ENCODE data around the gene NEURL1B. TPM values are rescaled to one million over a fixed set of nuclear protein-coding genes. Genes with fewer than 3 reads are reported as not detected.

The NEURL1B gene
- total and polyA plus RNA-seq, 2 donors (not counting 1 experiment from before 2014, with no cell fraction given): 0.06 to 0.17 TPM

DNA sequence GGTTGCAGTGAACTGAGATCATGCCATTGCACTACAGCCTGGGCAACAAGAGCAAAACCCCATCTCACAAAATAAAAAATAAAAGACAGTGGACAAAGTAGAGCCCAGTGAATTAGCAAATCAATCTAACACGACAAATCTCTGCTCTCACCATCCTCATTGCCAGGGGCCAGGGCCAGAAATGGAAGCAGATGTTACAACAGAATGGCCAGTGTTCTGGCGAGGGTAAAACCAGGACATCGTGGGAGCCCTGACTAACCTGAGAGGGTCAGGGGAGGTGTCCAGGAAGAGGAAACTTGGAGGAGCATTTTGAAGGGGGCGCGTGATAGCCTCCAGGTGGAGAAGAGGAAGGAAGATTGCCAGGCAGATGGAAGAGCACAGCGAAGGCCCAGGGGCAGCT lies 58.4 kb downstream of the NEURL1B start:
- POLR2A ChIA-PET: no interaction called here
- CTCF ChIA-PET: interaction anchor here (1.7 to 4.2 kb wide), 3 partner anchors 12 to 238 kb away, joined by 5 to 53 read pairs (median 10); no protein-coding TSS in a partner anchor

DNA sequence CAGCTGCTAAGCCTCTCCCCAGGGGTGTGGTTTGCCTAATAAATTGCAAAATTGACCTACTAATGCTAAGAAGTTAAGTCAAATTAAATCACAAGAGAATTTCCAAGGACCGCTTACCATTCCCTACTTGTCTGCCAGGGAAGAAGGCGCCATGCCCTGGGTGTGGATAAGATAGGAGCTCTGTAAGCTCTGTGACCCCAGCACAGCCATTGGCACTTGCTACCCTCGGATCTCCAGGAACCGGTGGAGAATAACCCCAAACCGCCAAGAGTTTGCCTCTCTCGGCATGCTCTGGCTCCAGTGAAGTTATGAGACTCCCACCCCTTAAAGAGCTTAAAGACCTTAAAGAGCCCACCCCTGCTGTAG lies 58.9 kb downstream of the NEURL1B start:
- POLR2A ChIA-PET: no interaction called here
- ATAC-seq (ENCODE audit: low read depth): no peak

More for the DNA sequence above, 58.4 kb downstream of the NEURL1B start:
- Mint-ChIP-seq H3K27ac (no peak overlapping the region), H3K4me1 (peaks cover 19% of the 10 kb centered on the region), H3K27me3 (peaks cover 37% of the 10 kb centered on the region), H3K9me3 (ENCODE audit: insufficient read depth) (no peaks in the 10 kb centered on the region), H3K4me3 (no peak overlapping the region)
- Histone ChIP-seq H3K9ac (ENCODE audit: low read length) (no peak overlapping the region), H2AFZ (ENCODE audit: insufficient read depth, low read depth, low read length, poor library complexity, severe bottlenecking) (no peak overlapping the region), H3K4me2 (replicated peaks; ENCODE audit: low read depth, low read length, poor library complexity, severe bottlenecking) (no peak overlapping the region), H3K36me3 (replicated peaks in 1 of 2; ENCODE audit: control extremely low read depth in 1 of 2, control insufficient read depth in 1 of 2, extremely low read depth in 1 of 2, insufficient read depth in 2 of 2, low read length in 1 of 2) (no peaks in the 10 kb centered on the region), H4K20me1 (ENCODE audit: control insufficient read depth, insufficient read depth, low read length, poor library complexity, severe bottlenecking) (no peaks in the 10 kb centered on the region), H3K4me1 (ENCODE audit: control insufficient read depth in 2 of 2, insufficient read depth in 2 of 2, low read length in 2 of 2) (peaks cover 13 to 23% of the 10 kb centered on the region in 2 donors), H3K9me3 (ENCODE audit: control extremely low read depth in 1 of 3, control insufficient read depth in 2 of 3, insufficient read depth in 1 of 3, low read length in 2 of 3) (no peaks in the 10 kb centered on the region), H3K27ac (ENCODE audit: low read length in 2 of 2) (no peak overlapping the region), H3K4me3 (ENCODE audit: control extremely low read depth in 1 of 5, extremely low read depth in 1 of 5, insufficient read depth in 1 of 5, low read depth in 2 of 5, low read length in 4 of 5) (no peak overlapping the region), H3K27me3 (replicated peaks in 1 of 4; ENCODE audit: control extremely low read depth in 1 of 4, control insufficient read depth in 3 of 4, insufficient read depth in 4 of 4, low read length in 3 of 4) (peaks cover 0 to 30% (median 14%) of the 10 kb centered on the region in 4 experiments), H3K79me2 (ENCODE audit: control insufficient read depth, insufficient read depth, low read length) (no peaks in the 10 kb centered on the region)
- DNase-seq: no peak
- ATAC-seq (ENCODE audit: low read depth): no peak
- no peak for TF ChIP-seq EZH2 (IDR thresholded peaks at IDR 0.05; ENCODE audit: borderline replicate concordance, insufficient read depth, low read depth, low read length, poor library complexity, severe bottlenecking)
- no peak for TF ChIP-seq CTCF (IDR thresholded peaks at IDR 0.05)
- intact Hi-C loops (cut with micrococcal nuclease): loop anchor here (10.0 kb wide), 2 partner anchors 405 to 585 kb away; no protein-coding TSS in a partner anchor
- 74% methylated on average over 5 of the region's 6 CpGs for WGBS (ENCODE audit: insufficient coverage)

More for the DNA sequence above, 58.9 kb downstream of the NEURL1B start:
- Histone ChIP-seq H3K27ac (ENCODE audit: low read length in 2 of 2) (no peak overlapping the region), H2AFZ (ENCODE audit: insufficient read depth, low read depth, low read length, poor library complexity, severe bottlenecking) (no peak overlapping the region), H3K79me2 (ENCODE audit: control insufficient read depth, insufficient read depth, low read length) (no peaks in the 10 kb centered on the region), H3K4me3 (ENCODE audit: control extremely low read depth in 1 of 5, extremely low read depth in 1 of 5, insufficient read depth in 1 of 5, low read depth in 2 of 5, low read length in 4 of 5) (no peak overlapping the region), H3K4me2 (replicated peaks; ENCODE audit: low read depth, low read length, poor library complexity, severe bottlenecking) (no peak overlapping the region), H4K20me1 (ENCODE audit: control insufficient read depth, insufficient read depth, low read length, poor library complexity, severe bottlenecking) (no peaks in the 10 kb centered on the region), H3K9ac (ENCODE audit: low read length) (no peak overlapping the region), H3K27me3 (replicated peaks in 1 of 4; ENCODE audit: control extremely low read depth in 1 of 4, control insufficient read depth in 3 of 4, insufficient read depth in 4 of 4, low read length in 3 of 4) (peaks cover 0 to 32% (median 16%) of the 10 kb centered on the region in 4 experiments), H3K36me3 (replicated peaks in 1 of 2; ENCODE audit: control extremely low read depth in 1 of 2, control insufficient read depth in 1 of 2, extremely low read depth in 1 of 2, insufficient read depth in 2 of 2, low read length in 1 of 2) (no peaks in the 10 kb centered on the region), H3K9me3 (ENCODE audit: control extremely low read depth in 1 of 3, control insufficient read depth in 2 of 3, insufficient read depth in 1 of 3, low read length in 2 of 3) (no peaks in the 10 kb centered on the region), H3K4me1 (ENCODE audit: control insufficient read depth in 2 of 2, insufficient read depth in 2 of 2, low read length in 2 of 2) (peaks cover 13 to 23% of the 10 kb centered on the region in 2 donors)
- TF ChIP-seq CTCF (IDR thresholded peaks at IDR 0.05): no peak
- no peak for TF ChIP-seq EZH2 (IDR thresholded peaks at IDR 0.05; ENCODE audit: borderline replicate concordance, insufficient read depth, low read depth, low read length, poor library complexity, severe bottlenecking)
- H3K27me3 Mint-ChIP-seq: peaks cover 41% of the 10 kb centered on the region
- peaks cover 19% of the 10 kb centered on the region for H3K4me1 Mint-ChIP-seq
- no peak overlapping the region for H3K27ac Mint-ChIP-seq
- CTCF ChIA-PET: interaction anchor here (1.2 to 4.2 kb wide), 5 partner anchors 11 to 239 kb away, joined by 3 to 53 read pairs (median 5); no protein-coding TSS in a partner anchor
- DNase-seq: no peak
- H3K4me3 Mint-ChIP-seq: no peak overlapping the region
- intact Hi-C loops (cut with micrococcal nuclease): loop anchor here (10.0 kb wide), 2 partner anchors 405 to 585 kb away; no protein-coding TSS in a partner anchor
- no peaks in the 10 kb centered on the region for H3K9me3 Mint-ChIP-seq (ENCODE audit: insufficient read depth)
- WGBS (ENCODE audit: insufficient coverage): 98% methylated on average over 4 of the region's 6 CpGs

Measured in B cell (primary cell).